HG03045 (cell line): ENCODE measurements around the gene HSF4.
A peak's percentile ranks its signal among the peaks of the same experiment; 100 is the strongest.

Experiments
- ATAC-seq: cut with Tn5 transposase; IDR thresholded peaks from one replicate; pipeline ENCODE4 v1.9.1; 2021; ENCODE audit warnings: mild to moderate bottlenecking, moderate library complexity; ENCODE audit not compliant: unreplicated experiment

The HSF4 gene

GRCh38 chr16:67150047-67150832 is 14.3 kb upstream of the HSF4 start:
- peak; percentile 38 for ATAC-seq

- peak; percentile 55 for ATAC-seq
Measured at GRCh38 chr16:67150833-67151396, 13.6 kb upstream of the HSF4 start, which contains the start of gene B3GNT9. B3GNT9 (minus strand) TSS chr16:67150998; CDS start chr16:67150485, 513 bp downstream.

GRCh38 chr16:67151431-67152097 is 13.0 kb upstream of the HSF4 start:
- no peak for ATAC-seq

DNA sequence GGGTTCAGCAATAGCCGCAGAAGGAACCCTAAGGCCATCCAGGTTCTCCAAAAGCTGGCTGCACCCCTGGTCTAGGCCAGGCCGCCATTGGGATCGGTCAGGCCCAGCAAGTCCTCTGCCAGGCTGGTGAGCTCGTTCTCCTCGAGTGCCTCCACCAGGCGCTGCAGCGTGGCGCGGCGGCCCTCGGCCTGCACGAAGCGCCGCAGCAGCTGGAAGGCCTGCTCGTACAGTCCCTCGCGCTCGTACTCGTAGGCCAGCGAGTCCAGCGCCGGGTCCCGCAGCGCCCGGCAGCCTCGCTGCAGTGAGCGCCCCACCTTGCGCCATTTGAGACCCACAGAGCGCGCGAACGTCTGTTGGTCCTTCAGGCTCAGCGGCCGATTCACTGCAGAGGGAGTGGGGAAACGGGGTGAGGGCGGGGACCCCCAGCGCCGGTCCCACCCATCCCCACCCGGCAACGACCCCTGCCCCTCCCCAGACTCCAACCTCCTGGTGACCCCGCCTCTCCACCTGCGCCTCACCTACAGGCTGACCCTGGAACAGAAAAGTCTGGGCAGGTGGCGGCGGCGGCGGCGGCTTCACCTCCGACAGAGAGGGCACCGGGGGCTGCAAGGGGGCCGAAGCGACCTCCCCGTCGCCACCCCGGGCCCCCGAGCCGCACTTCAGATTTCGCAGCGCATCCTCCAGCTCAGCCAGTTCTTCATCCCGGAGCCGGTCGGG is 9.8 kb upstream of the HSF4 start:
- ATAC-seq: no peak

- no peak for ATAC-seq
Measured at GRCh38 chr16:67155295-67156142, 9.0 kb upstream of the HSF4 start.

GRCh38 chr16:67156143-67156844 is 8.3 kb upstream of the HSF4 start:
- ATAC-seq: no peak

DNA sequence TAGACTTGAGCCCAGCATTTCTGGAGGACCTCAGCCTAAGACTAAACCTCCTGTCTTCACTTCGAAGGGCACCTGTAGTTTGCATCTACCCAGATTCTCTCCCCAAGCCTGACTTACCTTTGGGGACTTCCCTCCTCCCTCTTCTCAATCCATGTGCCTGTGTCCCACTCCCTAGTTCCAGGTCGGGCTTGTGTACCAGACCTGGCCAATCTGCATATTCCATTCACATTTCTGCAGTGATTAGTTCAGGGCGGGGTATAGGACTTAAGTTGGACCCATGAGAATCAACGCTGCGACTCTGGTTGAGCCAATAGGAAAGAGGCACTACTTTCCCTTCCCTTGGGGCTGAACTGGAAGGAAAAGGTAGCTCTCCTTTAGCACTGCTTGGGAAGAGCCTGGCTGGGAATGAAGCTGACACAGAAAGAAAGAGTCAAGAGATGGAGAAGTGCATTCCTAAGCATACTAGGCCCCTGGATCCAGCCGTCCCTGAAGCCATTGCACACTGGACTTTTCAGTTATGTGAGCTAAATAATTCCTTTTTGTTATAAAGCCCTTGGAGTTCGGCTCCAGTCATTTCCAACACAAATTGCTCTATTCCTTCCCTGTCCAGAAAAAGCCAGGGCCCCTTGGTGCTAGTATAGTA is 7.3 kb upstream of the HSF4 start:
- ATAC-seq: no peak

DNA sequence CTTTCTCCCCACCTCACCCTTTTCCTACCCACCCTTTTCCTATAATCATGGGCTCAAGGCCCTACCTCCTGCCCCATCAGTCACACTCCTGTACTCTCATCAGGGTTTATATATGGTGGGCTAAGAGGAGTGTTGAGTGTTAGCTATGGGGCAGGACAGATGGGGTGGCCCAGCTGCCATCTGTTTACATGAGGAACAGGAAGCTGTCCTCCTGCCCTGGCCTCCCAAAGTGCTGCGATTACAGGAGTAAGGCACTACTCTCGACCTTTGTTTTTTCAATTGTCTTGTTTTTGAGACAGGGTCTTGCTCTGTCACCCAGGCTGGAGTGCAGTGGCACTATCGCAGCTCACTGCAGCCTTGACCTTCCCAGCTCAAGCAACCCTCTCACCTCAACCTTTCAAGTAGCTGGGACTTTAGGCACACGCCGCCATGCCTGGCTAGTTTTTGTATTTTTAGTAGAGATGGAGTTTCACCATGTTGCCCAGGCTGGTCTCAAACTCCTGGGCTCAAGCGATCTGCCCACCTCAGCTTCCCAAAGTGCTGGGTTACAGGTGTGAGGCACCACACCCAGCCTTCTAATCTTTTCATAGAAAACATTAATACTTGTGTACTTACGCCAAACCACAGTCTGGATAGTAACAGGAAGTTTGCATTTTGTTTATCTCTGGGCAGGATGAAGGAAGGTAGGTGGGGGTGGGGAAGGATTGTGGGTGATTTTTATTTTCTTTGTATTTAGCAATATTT is 6.5 kb upstream of the HSF4 start:
- no peak for ATAC-seq

GRCh38 chr16:67158637-67159600 is 5.6 kb upstream of the HSF4 start:
- ATAC-seq: peak; percentile 42

GRCh38 chr16:67161595-67162058 is 2.9 kb upstream of the HSF4 start:
- ATAC-seq: no peak

- no peak for ATAC-seq
Measured at GRCh38 chr16:67162506-67163163, 1.9 kb upstream of the HSF4 start.

DNA sequence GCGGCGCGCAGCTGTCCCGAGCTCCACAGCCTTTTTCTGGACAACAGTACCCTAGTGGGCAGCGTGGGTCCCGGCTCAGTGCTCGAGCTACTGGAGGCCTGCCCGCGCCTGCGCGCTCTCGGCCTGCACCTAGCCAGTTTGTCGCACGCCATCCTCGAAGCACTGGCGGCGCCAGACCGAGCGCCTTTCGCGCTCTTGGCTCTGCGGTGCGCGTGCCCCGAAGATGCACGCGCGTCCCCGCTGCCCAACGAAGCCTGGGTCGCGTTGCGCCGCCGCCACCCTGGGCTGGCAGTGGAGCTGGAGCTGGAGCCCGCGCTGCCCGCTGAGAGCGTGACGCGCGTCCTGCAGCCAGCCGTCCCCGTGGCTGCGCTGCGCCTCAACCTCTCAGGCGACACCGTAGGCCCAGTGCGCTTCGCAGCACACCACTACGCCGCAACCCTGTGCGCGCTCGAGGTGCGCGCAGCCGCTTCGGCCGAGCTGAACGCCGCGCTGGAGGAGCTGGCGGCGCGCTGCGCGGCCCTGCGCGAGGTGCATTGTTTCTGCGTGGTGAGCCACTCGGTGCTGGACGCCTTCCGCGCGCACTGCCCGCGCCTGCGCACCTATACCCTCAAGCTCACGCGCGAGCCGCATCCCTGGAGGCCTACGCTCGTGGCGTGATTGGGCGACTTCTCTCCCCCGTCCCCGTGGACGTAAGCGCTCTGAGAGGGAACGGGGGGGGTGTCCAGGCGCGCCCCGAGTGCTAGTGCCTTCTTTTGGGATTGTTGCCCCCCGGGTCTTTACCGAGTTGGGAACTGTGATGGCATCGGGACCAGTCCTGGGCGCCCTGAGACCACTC is 1.2 kb upstream of the HSF4 start:
- ATAC-seq: no peak

DNA sequence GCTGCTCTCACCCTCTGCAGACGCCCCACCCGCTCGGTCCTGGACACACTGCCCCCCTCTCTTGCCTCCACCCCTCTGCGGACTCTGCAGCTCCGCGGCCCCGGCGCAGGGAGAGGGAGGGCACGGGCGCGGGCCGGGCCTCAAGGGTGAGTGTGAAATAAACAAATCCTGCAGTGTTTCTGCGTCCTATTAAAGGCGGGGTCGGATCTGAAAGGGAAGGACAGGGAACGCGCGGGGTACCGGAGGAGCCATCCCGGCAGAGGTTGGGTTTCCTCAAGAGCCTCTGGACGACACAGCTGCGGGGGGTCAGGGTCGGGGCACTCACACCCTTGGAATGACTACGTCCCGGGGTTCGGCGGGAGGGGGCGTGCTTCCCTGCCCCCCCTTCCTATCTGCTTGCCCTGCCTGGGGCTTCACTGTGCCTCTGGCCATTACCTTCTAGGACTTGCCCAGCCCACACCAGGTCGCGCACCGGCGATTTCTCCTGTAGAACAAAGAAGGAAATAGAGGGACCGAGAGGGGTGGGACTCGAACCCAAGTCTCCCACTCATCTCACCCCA is 466 bp upstream of the HSF4 start:
- no peak for ATAC-seq

DNA sequence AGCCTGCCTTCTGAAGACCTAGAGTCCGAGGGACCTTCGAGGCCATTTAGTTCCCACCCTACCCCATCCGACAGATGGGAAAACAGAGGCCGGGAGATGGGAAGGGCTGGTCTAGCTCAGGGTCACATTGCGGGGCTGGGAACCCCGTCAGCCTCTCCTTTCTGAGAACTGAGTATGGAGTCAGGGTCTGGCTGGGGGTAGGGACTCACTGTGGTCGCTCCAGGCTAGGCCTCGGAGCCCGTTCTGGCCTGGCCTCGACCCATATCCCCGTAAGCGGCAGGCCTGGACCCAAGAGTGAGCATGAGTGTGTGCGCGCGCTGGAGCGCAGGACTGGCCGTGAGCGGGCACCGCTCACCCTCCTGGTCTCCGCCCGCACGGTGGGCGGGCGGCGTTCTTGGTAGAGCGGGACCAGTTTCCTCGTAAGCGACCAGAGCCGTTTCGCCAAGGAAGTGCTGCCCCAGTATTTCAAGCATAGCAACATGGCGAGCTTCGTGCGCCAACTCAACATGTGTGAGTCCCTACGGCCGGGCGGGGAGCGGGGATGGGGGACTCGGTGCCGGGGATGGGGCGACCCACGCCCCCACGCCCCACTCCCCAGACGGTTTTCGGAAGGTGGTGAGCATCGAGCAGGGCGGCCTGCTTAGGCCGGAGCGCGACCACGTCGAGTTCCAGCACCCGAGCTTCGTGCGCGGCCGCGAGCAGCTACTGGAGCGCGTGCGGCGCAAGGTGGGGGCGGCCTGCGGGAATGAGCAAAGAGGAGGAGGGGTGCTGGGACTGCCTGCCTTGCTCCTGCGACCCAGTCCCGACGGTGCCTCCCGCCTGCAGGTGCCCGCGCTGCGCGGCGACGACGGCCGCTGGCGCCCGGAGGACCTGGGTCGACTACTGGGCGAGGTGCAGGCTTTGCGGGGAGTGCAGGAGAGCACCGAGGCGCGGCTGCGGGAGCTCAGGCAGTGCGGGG is 855 bp downstream of the HSF4 start:
- no peak for ATAC-seq
